HCEC 1CT (cell line): Measurements from ENCODE around the gene MRPL10.
A peak's percentile ranks its signal among the peaks of the same experiment; 100 is the strongest.

Experiments used
- DNase-seq: peaks from one replicate; pipeline ENCODE4 v3.0.0-alpha.2; 2017

MRPL10 gene

DNA sequence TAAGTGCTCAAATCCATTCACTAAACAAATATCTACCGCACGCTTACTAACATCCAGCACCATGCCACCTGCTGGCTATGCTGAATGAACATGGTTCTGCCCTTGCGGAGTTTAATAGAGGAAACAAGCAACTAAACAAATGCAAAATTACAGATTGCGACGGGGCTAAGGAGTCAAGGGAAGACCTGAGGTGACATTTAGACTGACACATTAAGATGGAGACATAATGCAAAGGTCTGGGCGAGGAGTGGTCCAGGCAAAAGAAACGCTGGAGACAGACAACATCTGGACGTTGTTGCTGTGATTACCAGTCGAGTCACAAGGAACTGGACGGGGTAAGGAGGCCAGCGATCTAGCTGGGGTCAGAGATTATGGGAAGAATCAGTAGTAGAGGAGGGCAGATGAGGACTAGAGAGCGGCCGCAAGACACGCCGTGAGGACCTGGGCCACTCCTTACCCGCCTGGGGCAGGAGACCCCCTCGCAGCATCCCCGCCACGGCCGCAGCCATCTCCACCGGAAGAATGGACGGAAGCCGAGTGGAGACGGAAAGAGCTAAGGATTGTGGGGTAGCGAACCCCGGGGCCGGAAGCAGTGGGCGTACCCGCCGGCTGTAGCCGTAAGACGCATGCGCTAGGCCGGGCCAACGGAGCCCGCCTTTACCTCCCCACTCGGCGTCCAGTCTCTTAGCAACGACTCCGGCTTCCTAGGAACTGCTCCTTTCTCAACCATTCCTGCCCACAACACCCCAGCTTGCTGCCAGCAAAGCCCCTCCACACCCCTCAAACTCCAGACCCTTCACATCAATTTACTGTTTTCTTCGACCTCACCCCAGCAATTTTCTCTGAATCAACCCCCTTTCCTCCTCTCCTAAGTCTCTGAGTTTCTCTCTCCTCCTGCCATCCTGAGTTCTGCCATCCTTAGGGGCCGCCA, at the start of gene MRPL10, which contains the start of gene LRRC46:
Gene MRPL10 (minus strand): TSS at position 539 of the 931 bp plus-strand sequence. CDS start 30 bp downstream, at position 509.
Gene LRRC46 (plus strand): TSS at position 668 of the 931 bp plus-strand sequence. CDS start 320 bp downstream, outside the sequence.
- peak; percentile 94 for DNase-seq

DNA sequence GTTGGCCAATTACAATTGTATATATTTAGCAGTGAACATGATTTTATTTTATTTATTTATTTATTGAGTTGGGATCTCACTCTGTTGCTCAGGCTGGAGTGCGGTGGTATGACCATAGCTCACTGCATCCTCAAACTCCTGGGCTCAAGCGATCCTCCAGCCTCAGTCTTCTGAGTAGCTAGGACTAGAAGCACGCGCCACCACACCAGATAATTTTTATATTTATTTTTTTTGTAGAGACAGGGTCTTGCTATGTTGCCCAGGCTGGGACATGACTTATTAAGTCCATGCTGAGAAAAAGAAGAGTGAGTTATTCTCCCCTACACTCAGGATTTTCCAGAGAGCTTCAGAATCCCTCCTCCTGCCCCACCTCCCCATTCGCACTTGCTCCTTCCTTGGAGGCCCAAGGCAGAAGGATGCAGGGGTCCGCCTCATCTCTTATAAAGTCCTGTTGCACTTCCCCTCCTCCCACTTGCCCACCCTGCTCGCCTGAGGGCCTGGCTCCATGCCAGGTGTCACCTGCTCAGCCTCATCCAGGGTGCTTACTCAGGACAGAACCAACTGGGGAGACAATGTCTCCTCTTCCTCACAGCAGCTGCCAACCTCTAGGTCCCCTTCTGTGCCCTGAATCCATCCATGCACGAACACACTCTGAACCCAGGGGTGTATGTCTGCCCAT, 48.6 kb upstream of the MRPL10 start:
- DNase-seq: no peak

DNA sequence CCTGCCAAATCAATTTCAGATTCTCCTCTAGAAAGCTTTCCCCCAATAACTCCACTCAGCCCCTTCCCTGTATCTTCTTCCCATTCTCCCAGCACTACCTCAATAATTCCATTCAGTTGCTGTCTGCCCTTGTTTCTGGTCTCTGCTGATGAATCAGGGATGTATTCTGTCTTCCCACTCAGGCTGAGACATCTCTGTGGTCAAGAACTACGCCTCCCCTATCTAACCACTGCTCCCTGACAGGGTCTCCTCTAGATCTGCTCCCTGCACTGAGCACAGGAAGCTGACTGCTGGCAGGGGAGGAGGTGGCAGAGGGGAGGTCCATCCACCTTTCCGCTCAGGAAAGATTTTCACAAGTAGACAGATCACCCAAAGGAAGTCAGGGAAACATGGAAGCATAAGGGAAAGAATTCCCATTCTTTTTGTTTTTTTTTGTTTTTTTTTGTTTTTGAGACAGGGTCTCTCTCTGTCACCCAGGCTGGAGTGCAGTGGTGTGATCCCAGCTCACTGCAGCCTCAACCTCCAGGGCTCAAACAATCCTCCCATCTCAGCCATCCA, 47.8 kb upstream of the MRPL10 start:
- DNase-seq: no peak

DNA sequence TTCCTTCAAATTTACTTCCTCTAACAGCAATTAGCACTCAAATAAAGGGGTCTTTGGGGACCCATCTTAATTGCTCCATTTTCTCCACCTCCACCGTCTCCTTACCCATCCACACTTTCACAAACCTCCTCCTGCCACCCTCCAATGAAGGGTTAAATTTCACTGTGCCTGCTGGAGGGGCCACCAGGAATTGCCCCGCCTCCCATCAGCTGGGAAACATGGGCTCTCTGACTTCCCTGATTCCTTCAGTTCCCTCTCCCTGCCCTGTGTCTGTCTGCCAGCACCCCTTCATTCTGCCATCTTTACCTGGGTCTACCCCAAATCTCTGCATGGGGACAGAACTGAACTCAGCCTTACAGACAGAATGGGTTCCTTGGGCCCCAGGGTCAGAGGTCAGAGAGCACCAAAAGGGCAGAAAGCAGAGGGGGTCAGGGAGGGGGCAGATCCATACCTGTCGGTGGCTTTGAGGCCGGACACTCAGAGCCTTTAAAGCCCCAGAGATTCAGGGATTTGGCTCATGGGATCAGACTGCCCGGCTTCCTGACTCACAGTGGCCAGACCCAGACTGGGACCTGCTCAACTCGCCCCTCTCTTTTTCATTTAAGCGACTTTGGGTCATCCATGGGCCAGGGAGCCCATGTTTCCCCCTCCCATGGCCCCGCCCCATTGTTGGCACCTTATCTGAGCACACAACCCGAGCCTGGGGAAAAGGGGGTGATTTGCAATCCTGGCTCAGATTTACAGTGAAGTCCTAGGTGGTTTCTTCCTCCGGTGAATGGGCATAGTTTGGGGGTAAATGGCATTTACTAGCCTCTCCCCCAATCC, 47.1 kb upstream of the MRPL10 start:
- DNase-seq: no peak

DNA sequence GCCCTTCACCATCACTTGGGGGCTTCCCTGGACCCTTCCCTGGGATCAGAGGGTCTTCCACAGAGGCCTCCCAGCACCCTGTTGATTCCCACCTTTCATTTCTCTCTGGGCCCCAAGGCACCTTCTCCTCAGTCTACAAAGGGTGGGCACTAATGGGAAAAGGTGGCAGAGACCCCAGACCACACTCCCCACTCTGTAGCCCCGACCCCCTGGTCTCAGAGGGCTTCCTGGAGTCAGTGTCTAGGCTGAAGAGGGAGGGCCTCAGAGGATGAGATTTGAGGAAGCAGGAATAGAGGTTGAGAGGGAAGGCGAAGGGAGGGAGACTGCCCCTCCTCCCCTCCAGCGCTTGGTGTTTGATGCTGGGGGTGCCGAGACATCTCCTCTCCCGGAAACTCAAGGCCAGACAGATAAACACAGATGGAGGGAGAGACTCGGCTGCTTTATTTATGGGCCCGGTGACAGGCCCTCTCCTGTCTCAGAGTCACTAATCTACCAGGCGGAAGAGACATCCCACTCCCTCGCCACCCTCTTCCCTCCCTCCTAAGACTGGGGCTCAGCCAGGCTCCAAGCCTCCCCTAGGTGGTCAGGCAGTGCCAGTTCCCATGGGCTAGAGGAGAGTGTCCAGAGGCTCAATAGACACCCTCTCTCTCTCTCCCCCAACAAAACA, 46.2 kb upstream of the MRPL10 start:
- DNase-seq: no peak

DNA sequence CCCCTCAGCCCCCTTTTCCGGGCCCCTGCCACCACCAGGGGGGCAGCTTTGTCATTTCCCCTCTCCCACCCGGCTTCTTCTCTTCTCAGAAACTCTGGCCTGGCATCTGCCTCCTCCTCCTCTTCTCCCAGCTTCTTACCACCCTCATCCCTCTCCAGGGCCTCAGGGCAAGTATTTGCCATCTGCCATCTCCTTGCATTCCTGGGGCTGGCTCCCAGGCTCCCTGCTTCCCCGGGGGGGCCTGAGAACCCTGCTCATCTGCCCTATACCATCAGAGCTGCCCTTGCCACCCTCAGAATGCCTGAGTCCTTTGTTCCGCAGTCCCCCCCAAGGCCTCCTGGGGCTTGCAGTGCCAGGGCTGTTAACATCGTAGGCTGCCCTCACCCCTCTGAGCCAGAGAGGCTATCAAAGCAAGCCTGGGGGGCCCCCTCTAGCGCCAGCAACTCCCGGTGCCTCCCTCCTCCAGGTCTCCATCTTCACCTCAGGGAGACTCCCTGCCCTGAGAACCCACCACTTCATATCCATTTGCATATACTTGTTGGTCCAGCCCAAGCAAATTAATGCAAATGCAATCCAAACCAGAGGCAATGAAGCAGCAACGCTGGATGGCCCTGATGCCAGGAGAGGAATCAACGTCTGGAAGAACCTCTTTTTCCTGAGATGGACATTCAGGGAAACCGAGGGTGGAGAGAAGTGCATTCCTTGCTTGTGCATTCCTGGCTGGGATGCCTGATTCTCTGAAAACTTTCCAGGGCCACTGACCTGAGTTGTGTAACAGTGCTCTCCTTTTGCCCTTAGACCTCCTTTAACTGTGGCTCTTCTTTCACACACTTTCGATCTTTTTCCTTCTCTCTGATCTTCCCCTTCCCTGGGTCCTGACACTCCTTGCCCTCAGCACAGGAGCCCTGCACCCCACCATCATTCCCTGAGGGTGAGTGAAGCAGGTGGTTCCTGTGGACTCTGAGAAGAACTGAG, 44.0 kb upstream of the MRPL10 start:
- DNase-seq: no peak

DNA sequence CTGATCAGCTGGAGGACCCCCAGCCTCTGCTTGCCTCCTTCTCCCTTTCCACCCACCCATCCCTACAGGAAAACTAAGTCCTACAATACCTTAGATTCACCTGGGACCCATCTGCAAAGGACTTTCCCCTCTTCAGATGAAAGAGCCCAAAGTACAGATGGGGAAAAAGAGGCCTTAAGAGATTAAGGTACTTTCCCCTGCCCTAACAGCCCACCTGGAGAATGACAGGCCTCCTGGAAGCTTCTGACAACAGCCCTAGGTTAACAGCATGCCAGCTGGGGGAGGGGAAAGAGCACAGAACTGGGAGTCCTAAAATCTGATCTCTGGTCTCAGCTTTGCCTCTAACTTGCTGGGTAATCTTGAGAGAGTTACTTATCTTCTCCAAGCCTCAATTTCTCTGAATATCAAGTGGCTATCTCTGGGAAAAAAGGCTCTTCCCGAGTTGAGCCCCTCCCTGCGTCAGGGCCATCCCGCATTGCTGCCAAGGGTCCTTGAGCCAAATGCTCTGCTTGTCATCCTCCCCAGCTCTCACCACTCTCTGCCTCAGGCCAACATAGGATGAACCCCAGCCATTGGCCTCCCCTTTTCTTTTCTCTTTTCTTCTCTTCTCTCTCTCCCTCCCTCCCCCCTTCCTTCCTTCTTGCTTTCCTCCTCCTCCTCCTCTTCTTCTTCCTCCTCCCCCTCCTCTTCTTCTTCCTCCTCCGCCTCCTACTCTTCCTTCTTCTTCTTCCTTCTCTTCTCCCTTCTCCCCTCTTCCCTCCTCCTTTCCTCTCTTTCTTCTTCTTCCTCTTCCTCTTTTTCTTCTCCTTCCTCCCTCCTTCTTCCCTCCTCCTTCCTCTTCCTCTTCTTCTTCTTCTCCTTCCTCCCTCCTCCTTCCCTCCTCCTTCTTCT, 42.1 kb upstream of the MRPL10 start:
- no peak for DNase-seq

DNA sequence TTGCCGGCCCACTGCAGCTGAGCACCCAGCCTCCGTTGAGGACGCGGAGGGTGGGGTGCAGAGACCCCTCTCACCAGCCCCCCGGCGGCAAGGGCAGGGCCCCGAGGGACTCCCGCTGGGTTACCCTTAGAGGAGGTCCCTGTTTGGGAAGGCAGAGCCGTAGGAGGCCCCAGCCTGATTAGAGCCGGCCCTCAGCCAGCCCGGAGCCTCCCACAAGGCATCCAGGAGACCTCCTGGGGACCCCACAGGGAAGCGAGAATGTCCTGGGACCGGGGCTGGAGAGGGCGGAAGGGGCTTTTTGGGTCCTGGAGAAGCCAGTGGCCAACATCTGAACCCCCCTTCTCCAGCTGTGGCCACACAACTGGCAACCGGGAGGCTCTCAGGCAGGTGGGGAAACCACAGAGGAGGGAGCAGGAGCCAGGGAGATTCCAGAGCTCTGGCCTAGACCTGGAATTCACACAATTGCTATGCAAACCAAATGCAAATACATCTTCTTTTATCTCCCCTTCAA, 41.4 kb upstream of the MRPL10 start:
- DNase-seq: no peak

DNA sequence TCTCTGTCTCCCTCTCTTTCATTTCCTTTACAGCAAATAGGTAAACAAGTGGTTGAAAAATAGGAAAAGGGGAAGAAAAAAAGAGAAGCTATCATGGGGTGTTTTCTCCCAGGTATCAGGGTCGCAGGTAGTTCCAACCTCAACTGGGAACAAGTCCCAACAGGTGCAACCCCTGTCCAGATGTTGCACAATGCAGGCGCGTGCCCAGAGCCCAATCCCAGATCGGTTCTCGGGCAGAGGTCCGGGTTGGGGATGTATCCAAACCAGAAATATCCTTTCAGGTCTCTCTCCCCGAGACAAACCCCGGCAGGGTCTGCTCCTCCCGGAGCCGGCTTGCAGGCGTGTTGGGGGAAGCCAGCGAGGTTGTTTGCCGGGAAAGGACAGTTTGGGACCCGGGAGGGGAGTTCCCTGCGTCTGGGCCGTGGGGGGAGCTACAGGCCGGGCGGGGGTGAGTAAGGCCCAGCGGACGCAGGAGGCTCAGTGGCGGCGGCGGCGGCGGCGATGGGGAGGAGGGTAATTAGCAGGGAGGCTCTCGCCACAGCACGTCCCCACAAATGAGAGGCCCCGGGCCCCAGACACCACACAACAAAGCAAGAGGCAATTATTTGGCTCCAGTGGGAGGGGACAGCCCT, 40.8 kb upstream of the MRPL10 start:
- DNase-seq: no peak

DNA sequence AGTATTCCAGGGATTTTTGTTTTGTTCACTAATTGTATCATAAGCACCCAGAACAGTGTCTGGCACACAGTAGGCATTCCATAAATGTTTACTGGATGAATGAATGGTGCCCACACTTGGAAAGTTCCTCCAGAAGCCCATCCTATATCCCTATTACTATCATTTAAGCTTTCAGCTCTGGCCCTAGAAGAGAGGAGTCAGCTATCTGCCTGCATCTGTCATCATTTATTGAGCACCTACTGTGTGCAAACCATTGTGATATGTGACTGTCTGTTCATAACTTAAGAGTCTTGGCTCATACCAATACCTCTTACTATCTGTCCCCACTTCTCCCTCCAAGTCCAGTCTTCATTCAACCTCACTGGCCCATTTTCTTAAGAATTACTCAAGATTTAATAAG, 39.7 kb upstream of the MRPL10 start:
- no peak for DNase-seq

DNA sequence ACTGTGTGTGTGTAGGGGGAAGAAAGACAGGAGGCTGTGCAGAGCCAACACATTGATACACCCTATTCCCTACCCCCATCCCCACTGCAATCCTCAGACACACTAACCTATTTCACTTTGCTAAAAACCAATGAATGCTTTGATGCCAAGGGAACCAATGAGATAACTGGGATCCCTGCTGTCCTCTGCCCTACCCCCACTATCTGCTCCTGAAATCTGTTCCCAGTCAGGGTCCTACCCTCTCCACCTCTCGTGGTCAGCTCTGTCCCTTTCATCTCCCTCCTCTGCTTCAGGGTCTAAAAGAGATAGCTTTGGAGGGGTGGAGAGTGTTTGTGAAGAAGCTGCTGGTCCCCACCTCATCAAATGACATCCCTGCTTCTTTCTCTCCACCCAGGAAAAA, 38.7 kb upstream of the MRPL10 start:
- no peak for DNase-seq

DNA sequence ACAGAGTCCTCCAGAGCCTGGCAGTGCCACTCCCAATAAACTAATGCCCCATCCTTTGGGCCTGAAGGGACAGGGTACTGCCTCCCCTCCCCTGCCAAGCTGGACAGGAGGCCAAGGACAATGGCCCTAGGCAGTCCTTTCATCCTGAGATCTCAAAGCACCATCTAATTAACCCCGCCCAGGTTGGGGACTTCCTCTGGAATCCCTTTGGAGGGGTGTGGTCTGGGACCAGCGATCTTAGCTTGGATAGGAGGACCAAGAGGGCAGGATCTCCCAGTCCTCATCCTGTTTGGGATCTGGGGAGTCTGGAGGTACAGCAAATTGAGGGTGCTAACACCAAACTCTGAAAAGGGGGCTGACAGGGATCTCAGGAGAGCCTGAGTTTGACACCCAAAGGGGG, 37.8 kb upstream of the MRPL10 start:
- no peak for DNase-seq

DNA sequence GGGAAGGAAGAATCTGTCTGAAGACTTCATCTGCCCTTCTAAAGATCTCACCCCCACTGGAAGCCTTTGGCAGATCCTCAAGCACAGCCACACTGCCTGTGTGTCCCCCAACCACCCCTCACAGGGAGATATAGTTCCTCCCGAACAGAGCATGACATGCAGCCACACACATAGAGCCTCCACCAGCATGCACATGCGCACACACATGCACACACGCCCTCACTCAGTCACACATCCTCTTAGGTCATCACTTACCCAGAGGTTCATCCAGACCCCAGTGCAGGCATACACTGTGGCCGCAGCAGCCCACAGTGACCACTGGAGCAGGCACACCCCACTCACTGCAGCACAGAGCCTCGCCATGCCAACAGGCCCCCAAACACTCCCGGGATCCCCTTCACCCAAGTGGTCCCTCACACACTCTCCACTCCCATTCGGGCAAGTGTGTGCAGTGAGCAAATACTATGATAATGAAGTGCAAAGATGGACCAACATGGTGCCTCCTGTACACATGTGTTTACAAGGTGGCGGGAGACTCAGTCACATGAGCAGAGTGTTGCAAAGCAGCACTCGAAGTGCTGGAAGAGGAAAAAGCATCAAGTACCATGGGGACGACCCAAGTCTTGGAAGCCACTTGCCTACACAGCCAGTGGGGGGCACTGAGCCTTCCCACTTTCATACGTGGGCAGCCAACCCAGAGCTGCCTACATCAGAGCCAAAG, 36.6 kb upstream of the MRPL10 start:
- no peak for DNase-seq

DNA sequence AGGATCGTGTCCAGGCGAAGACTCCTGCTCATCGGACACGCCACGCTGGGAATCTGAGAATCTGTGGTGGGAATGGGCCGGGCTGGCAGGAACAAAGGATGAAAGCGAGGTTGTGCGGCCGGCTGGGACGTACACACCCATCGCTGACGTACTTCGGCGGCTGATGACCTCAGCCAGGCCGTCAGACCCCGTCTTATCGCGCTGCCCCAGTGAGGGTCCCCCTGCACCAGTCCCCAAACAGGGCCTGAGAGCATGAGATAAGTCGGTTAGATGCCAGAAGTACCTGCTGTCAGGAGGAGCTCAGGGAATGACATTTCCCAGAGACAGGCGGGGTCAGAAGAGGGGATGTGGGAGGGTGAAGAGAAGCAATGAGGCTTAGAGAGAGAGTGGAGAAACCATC, 35.6 kb upstream of the MRPL10 start:
- DNase-seq: no peak

DNA sequence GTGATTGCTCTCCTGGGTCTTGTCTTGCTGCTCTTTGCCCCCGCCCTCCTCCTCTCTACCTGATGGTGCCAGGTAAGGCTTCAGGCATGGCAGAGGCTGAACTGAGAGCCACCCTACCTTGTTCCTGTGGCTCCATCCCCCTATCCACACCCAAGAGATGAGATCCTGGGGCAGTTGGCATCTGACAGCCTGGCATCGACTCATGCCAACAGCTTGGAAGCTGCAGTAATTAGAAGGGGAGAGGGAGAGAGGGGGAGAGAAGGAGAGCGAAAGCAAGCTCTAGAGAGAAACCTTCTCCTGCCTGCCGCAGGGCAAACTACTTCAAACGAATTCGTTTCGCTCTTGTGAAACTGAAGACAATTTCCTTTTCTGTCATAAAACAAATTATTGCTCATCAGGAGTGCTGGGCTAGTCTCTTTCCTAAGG, 33.5 kb upstream of the MRPL10 start:
- DNase-seq: no peak

DNA sequence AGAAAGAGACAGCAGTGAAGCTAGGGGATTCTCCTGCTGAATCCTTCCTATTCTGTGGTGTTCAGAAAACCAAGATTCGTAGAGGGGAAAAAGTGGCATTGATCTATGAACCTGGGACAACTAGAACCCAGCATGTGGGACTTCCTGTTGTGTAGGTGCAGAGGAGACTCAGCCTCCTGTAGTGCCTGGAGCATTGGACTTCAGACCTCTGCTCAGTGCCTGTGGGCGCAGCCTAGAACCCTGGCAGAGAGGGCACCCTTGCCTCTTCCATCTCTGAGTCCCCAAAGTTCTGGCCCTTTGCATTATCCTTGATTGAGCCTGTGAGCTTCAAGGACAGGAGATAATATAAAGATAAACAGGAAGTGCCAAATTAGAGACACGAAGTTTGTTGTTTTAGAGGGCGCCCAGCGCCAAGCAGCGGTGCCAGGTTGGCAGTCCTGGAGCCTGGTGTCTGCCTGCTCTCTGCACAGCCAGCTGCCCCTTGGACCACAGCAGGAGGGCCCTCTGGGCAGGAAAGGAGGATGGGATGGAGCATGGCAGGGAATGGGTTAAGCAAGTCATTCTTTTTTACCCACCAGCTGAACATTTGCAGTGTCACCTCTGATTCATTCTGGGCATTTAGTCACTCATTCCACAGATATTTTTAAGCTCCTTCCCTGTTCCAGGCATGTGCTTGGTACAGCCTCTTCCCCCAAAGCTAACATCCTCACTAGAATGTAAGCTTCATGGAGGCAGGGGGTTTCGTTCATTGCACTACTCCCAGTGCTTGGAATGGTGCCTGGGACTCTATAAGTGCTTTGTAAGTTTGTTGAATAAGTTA, 31.5 kb upstream of the MRPL10 start:
- peak; percentile 92 for DNase-seq

DNA sequence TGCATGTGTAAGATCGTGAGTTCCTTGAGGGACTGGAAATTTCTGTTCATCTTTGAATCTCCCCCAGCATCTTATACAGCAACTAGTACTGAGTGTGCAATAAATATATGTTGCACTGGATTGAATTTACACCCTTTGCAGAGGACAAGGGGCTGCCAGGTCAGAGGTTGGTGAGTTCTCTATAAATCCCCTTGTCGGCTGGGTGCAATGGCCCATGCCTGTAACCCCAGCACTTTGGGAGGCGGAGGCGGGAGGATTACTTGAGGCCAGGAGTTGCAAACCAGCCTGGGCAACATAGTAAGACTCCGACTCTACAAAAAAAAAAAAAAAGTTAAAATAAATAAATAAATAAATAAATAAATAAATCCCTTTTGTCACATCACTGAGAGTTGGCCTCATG, 29.0 kb upstream of the MRPL10 start:
- DNase-seq: no peak
